Transverse colon (tissue), 4 donors: ENCODE measurements around the gene INSYN2B. TPM values are rescaled to one million over a fixed set of nuclear protein-coding genes. Genes with fewer than 3 reads are reported as not detected.
"Not testable (repeated sequence)": the region's sequence is repeated elsewhere in the genome, so short reads cannot be mapped to it uniquely, and the experiment has no call there.

ENCODE experiments used
- DNase-seq: peaks from one replicate; pipeline ENCODE4 v3.0.0-alpha.2; 2019
- H3K27ac ChIP-seq, 4 donors: fragments of 200-600 bp; sonication (generic); 2 replicates each; pipeline ENCODE4 v1.5.1; 2016 to 2018; ENCODE audit warnings: inconsistent platforms in 4 of 4
- H3K27me3 ChIP-seq: fragments of 200-600 bp; sonication (generic); 2 replicates; pipeline ENCODE4 v1.5.1; 2017; ENCODE audit warnings: inconsistent platforms
- H3K36me3 ChIP-seq, 4 donors: fragments of 200-600 bp; sonication (generic); 2 replicates each; pipeline ENCODE4 v1.5.1; 2017 to 2019; ENCODE audit warnings: inconsistent platforms in 4 of 4
- H3K4me1 ChIP-seq, 4 donors: fragments of 200-600 bp; sonication (generic); 2 replicates each; pipeline ENCODE4 v1.5.1; 2017 to 2020; ENCODE audit warnings: inconsistent platforms in 4 of 4
- H3K4me3 ChIP-seq, 4 donors: fragments of 200-600 bp; sonication (generic); 1 replicate in 1 of 4; 2 replicates in 3 of 4; pipeline versions ENCODE4 v1.5.1 to v1.6.1; 2017 to 2019; ENCODE audit warnings: inconsistent platforms in 4 of 4
- H3K9me3 ChIP-seq, 2 donors: fragments of 200-600 bp; sonication (generic); 2 replicates each; pipeline ENCODE4 v1.5.1; 2017 to 2019; ENCODE audit warnings: inconsistent platforms in 2 of 2
- CTCF ChIP-seq, 5 experiments: fragments of 200-600 bp in 3 of 5; fragments of 450-650 bp in 2 of 5; sonication (generic) in 3 of 5; IDR thresholded peaks; 1 replicate in 2 of 5; 2 replicates in 3 of 5; pipeline ENCODE4 v1.5.1; 2016 to 2017; ENCODE audit warnings: antibody characterized with exemption in 5 of 5, inconsistent platforms in 3 of 5, mild to moderate bottlenecking in 2 of 5, moderate library complexity in 1 of 5
- EP300 ChIP-seq: sonication (generic); formaldehyde crosslinking; IDR thresholded peaks from one replicate; pipeline ENCODE4 v1.6.1; 2017; ENCODE audit warnings: antibody characterized with exemption, low read depth
- POLR2A ChIP-seq: fragments of 450-650 bp; IDR thresholded peaks from one replicate; pipeline ENCODE4 v1.6.1; 2016; ENCODE audit warnings: antibody characterized with exemption, mild to moderate bottlenecking, moderate library complexity
- POLR2AphosphoS5 ChIP-seq, 3 donors: sonication (generic); formaldehyde crosslinking; IDR thresholded peaks; one replicate each; pipeline ENCODE4 v1.6.1; 2016; ENCODE audit warnings: antibody characterized with exemption in 3 of 3
- WGBS, 2 donors: methylation state at CpG; one replicate each; pipeline ENCODE4 v1.1.5; 2018; ENCODE audit warnings: low coverage in 1 of 2; 5-methylcytosine and 5-hydroxymethylcytosine counted together
- in situ Hi-C, 4 donors: fragments of 200-750 bp; cut with MboI; loops; one replicate each; pipeline versions ENCODE4 v1.15.0 to v1.15.1; 2017; ENCODE audit warnings: low sequenced_read_pairs in 3 of 4, low pct_ligation_motif_present in 1 of 4, low pct_unique_long_range_greater_than_20kb in 1 of 4
- intact Hi-C: fragments of 100-400 bp; cut with DNase I; formaldehyde crosslinking; loops from one replicate; pipeline ENCODE4 v1.15.1; 2023; ENCODE audit warnings: low total_unique reads
- total RNA-seq, 4 donors: library from RNA; depleted of rRNA; stranded (reverse); fragments of >200 nt; gene quantifications; one replicate each; pipeline ENCODE4 v1.1.0, GENCODE V29; 2016

INSYN2B gene
- total RNA-seq, 4 donors from 2014 or later = not detected

- no peak overlapping the region for H3K27ac ChIP-seq
- H3K4me3 ChIP-seq = no peak overlapping the region
Observed at GRCh38 chr5:169956756-169957155, 23.5 kb downstream of the INSYN2B start.

GRCh38 chr5:169956126-169956525, 24.2 kb downstream of the INSYN2B start:
- H3K27me3 ChIP-seq = no peaks in the 10 kb centered on the region
- no peaks in the 10 kb centered on the region for H3K4me1 ChIP-seq
- intact Hi-C loops = no loop called here
- no peaks in the 10 kb centered on the region for H3K9me3 ChIP-seq
- no peaks in the 10 kb centered on the region for H3K36me3 ChIP-seq
- DNase-seq = no peak
- in situ Hi-C loops = no loop called here
- no peak for TF ChIP-seq CTCF (IDR thresholded peaks at IDR 0.05)
- TF ChIP-seq EP300 = no peak
- no peak for TF ChIP-seq POLR2A
- TF ChIP-seq POLR2AphosphoS5 (IDR thresholded peaks at IDR 0.05) = no peak
- H3K4me3 ChIP-seq = no peak overlapping the region
- H3K27ac ChIP-seq = no peak overlapping the region
- 64 to 67% methylated on average over 1 to 3 of the region's 3 CpGs for WGBS, 2 donors

More at GRCh38 chr5:169956756-169957155, 23.5 kb downstream of the INSYN2B start:
- no peak for TF ChIP-seq POLR2A
- no peak for TF ChIP-seq POLR2AphosphoS5 (IDR thresholded peaks at IDR 0.05)
- TF ChIP-seq CTCF (IDR thresholded peaks at IDR 0.05) = no peak
- TF ChIP-seq EP300 = no peak
- Histone ChIP-seq H3K4me1 (no peaks in the 10 kb centered on the region), H3K27me3 (no peaks in the 10 kb centered on the region), H3K9me3 (no peaks in the 10 kb centered on the region), H3K36me3 (no peaks in the 10 kb centered on the region)
- DNase-seq = no peak
- intact Hi-C loops (no loop called here), in situ Hi-C loops (no loop called here)

- Histone ChIP-seq H3K27me3 (no peaks in the 10 kb centered on the region), H3K27ac (no peak overlapping the region), H3K36me3 (no peaks in the 10 kb centered on the region), H3K9me3 (no peaks in the 10 kb centered on the region), H3K4me1 (no peaks in the 10 kb centered on the region), H3K4me3 (no peak overlapping the region)
- TF ChIP-seq POLR2A (no peak), CTCF (IDR thresholded peaks at IDR 0.05) (no peak), EP300 (no peak), POLR2AphosphoS5 (IDR thresholded peaks at IDR 0.05) (no peak)
- intact Hi-C loops = no loop called here
- no peak for DNase-seq
- in situ Hi-C loops = no loop called here
- 85% methylated on average over 6 of the region's 6 CpGs; no CpG with 5 or more reads in 1 of the 2 donors for WGBS, 2 donors
Observed at GRCh38 chr5:169954786-169955185, 25.5 kb downstream of the INSYN2B start.

GRCh38 chr5:169953196-169953595, 27.1 kb downstream of the INSYN2B start:
- H3K4me3 ChIP-seq, intact Hi-C loops, H3K27ac ChIP-seq, H3K9me3 ChIP-seq, in situ Hi-C loops, H3K27me3 ChIP-seq, H3K4me1 ChIP-seq, H3K36me3 ChIP-seq, DNase-seq: not testable (repeated sequence)
- 80 to 82% methylated on average over 3 to 4 of the region's 4 CpGs for WGBS, 2 donors

- Histone ChIP-seq H3K36me3 (no peaks in the 10 kb centered on the region), H3K27ac (no peak overlapping the region), H3K4me1 (no peaks in the 10 kb centered on the region), H3K9me3 (no peaks in the 10 kb centered on the region), H3K4me3 (no peak overlapping the region), H3K27me3 (no peaks in the 10 kb centered on the region)
- WGBS, 2 donors = 98 to 100% methylated on average over 2 of the region's 2 CpGs
- no peak for DNase-seq
- in situ Hi-C loops = no loop called here
- intact Hi-C loops = no loop called here
- no peak for TF ChIP-seq CTCF (IDR thresholded peaks at IDR 0.05)
- TF ChIP-seq POLR2AphosphoS5 (IDR thresholded peaks at IDR 0.05) = no peak
- no peak for TF ChIP-seq POLR2A
- TF ChIP-seq EP300 = no peak
Observed at GRCh38 chr5:169950333-169950732, 30.0 kb downstream of the INSYN2B start.
